Keratinocyte (primary cell): ENCODE results near the gene FBXL17.

ENCODE experiments used
- CTCF ChIP-seq, 3 experiments: IDR thresholded peaks in 1 of 3; conservative IDR thresholded peaks in 1 of 3; optimal IDR thresholded peaks in 1 of 3; 2 replicates in 2 of 3; 3 replicates in 1 of 3; pipeline versions ENCODE3 to v1.5.1; 2011; ENCODE audit warnings: low read length in 3 of 3, mild to moderate bottlenecking in 3 of 3, moderate library complexity in 2 of 3, control low read depth in 1 of 3, inconsistent platforms in 1 of 3; ENCODE audit not compliant: insufficient read depth in 2 of 3; ENCODE audit errors: extremely low read depth in 1 of 3
- EZH2 ChIP-seq: IDR thresholded peaks from one replicate; pipeline ENCODE4 v1.6.1; 2012; ENCODE audit warnings: inconsistent platforms, mild to moderate bottlenecking, low read length, moderate library complexity

- TF ChIP-seq CTCF (optimal IDR thresholded peaks at IDR 0.05 in 1 of 3, IDR thresholded peaks at IDR 0.05 in 1 of 3, conservative IDR thresholded peaks at IDR 0.05 in 1 of 3; ENCODE audit: extremely low read depth in 1 of 3, insufficient read depth in 2 of 3, low read length in 3 of 3) (no peak), EZH2 (no peak)
Measured at GRCh38 chr5:108415726-108416125, 33.8 kb upstream of the FBXL17 start.
